ENCODE measurements around the gene TRAF1. TPM values are rescaled to one million over a fixed set of nuclear protein-coding genes. Genes with fewer than 3 reads are reported as not detected.

Gene TRAF1
- total and polyA plus RNA-seq, 10 of the 15 experiments (the other 5 are each of a cell fraction or from before 2014, with no cell fraction given) = 13.8 to 163 (median 128) TPM

DNA sequence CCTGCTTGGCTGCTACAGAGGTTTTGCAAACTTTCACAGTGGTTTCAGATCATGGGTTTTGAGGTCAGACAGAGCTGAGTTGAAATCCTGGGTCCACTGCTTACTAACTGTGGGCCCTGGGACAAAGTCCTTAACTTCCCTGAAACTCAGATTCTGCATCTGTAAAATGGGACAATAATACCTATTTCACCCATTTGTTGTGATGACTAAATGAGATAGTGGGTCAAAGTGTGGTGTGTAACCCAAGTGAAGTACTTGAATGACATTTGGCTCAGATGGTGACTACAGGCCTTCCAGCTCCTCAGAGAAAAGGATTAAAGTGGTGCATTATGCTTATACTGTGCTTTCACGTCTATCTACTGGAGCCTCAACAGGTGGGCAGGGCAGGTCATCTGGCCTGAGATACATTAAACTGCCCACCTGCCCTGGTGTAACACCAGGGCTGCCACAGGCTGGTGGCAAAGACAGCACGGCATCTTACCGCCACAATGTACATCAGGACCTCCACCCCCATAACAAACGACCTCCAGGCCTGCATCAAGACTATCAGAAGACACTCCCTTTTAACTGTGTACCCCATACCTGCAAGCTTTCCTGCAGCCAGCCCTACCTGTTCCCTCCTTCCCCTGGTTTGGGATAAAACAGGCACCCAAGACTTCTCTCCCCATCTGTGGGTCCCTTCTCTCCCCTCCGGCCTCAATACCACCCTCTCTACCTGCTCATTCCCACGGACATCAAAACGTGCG lies 846 bp upstream of the TRAF1 start:
- Histone ChIP-seq H2AFZ (ENCODE audit: control insufficient read depth, low read depth, low read length) (no peak overlapping the region), H3K79me2 (ENCODE audit: control insufficient read depth, insufficient read depth, low read length) (peaks cover 79% of the 10 kb centered on the region), H4K20me1 (ENCODE audit: control insufficient read depth, insufficient read depth) (no peaks in the 10 kb centered on the region), H3K9ac (ENCODE audit: control insufficient read depth, insufficient read depth, low read length) (peak overlapping the region; percentile 99), H3K4me3 (peak overlapping the region; percentile 88), H3K36me3 (ENCODE audit: control insufficient read depth in 2 of 2, insufficient read depth in 2 of 2, low read length in 1 of 2) (peaks cover 0 to 2% of the 10 kb centered on the region in 2 experiments; a peak in 2 of 4 replicates), H3K27ac (ENCODE audit: control insufficient read depth, insufficient read depth) (peak overlapping the region; percentile 99), H3K27me3 (replicated peaks in 1 of 2; ENCODE audit: control insufficient read depth in 2 of 2, insufficient read depth in 2 of 2, low read length in 1 of 2) (no peaks in the 10 kb centered on the region), H3K4me2 (ENCODE audit: control insufficient read depth, insufficient read depth) (peak overlapping the region; percentile 38), H3K4me1 (ENCODE audit: control insufficient read depth, insufficient read depth, low read length) (peaks cover 42% of the 10 kb centered on the region), H3K9me3 (replicated peaks; ENCODE audit: control insufficient read depth, insufficient read depth, low read length) (no peaks in the 10 kb centered on the region)
- ChIA-PET SMC1A (ENCODE audit: uncharacterized antibody, unreplicated experiment) (interaction anchor here (1.2 to 26.1 kb wide), 5 partner anchors 9 to 134 kb away, joined by 3 to 522 read pairs (median 4); partner anchors contain the start of gene FBXW2), CTCF (interaction anchor here (1.1 to 2.3 kb wide), 4 partner anchors 10 to 172 kb away, joined by 3 to 8 read pairs (median 5); no protein-coding TSS in a partner anchor), RAD21 (ENCODE audit: unreplicated experiment) (interaction anchor here (1.0 to 11.9 kb wide), 7 partner anchors 7 to 58 kb away, joined by 3 to 196 read pairs (median 11); partner anchors contain the start of gene PHF19), POLR2A (interaction anchor here (0.9 to 18.1 kb wide), 4 partner anchors 28 to 194 kb away, joined by 3 to 383 read pairs (median 4); no protein-coding TSS in a partner anchor)
- in situ Hi-C loops (cut with MboI) (no loop called here), intact Hi-C loops (cut with micrococcal nuclease; ENCODE audit: unreplicated experiment) (loop anchor here (2.0 to 10.0 kb wide), 3 partner anchors 35 to 343 kb away; partner anchors contain the start of gene CDK5RAP2)
- BruUV-seq (replicated peaks) = no TSS peak
- DNase-seq (ENCODE audit: low read depth, low spot score) (no peak), FAIRE-seq (no peak), ATAC-seq (peak; percentile 0; the same call in 1 of the 3 replicates)
- 18% methylated on average over 8 of the region's 8 CpGs for WGBS (ENCODE audit: insufficient coverage, insufficient replicate concordance, low lambda C conversion rate, missing lambda C conversion rate)
- TF ChIP-seq POLR2AphosphoS5 (IDR thresholded peaks at IDR 0.05; ENCODE audit: low read length) (peak; percentile 31; the same call in 1 of the 2 replicates), SMAD1 (IDR thresholded peaks at IDR 0.05; ENCODE audit: low read depth, partially characterized antibody) (no peak), JUNB (IDR thresholded peaks at IDR 0.05) (0 out of 2 replicates have a peak, but pooled peaks have one; percentile 6), ETV6 (conservative IDR thresholded peaks at IDR 0.05 in 1 of 2, IDR thresholded peaks at IDR 0.05 in 1 of 2; ENCODE audit: borderline replicate concordance in 1 of 2, low read depth in 1 of 2) (no peak), EP300 (IDR thresholded peaks at IDR 0.05; ENCODE audit: borderline replicate concordance in 1 of 2, control insufficient read depth in 1 of 2, low read depth in 2 of 2, low read length in 2 of 2) (peak in 1 of 2 experiments; percentile 7; a peak in 1 of 4 replicates), BCL3 (IDR thresholded peaks at IDR 0.05; ENCODE audit: borderline replicate concordance, insufficient read depth, low read depth, low read length, poor library complexity, severe bottlenecking) (no peak), SMAD5 (IDR thresholded peaks at IDR 0.05; ENCODE audit: low read depth) (0 out of 2 replicates have a peak, but pooled peaks have one; percentile 13), LARP7 (IDR thresholded peaks at IDR 0.05) (0 out of 2 replicates have a peak, but pooled peaks have one; percentile 15), SMARCA5 (IDR thresholded peaks at IDR 0.05) (peak; percentile 74), RFX5 (IDR thresholded peaks at IDR 0.05; ENCODE audit: low read depth, low read length) (no peak), SREBF1 (IDR thresholded peaks at IDR 0.05; ENCODE audit: low read length) (no peak), RAD51 (IDR thresholded peaks at IDR 0.05) (no peak), GATAD2B (conservative IDR thresholded peaks at IDR 0.05; ENCODE audit: low read depth) (no peak)
- TF ChIP-seq, protein P1, sequence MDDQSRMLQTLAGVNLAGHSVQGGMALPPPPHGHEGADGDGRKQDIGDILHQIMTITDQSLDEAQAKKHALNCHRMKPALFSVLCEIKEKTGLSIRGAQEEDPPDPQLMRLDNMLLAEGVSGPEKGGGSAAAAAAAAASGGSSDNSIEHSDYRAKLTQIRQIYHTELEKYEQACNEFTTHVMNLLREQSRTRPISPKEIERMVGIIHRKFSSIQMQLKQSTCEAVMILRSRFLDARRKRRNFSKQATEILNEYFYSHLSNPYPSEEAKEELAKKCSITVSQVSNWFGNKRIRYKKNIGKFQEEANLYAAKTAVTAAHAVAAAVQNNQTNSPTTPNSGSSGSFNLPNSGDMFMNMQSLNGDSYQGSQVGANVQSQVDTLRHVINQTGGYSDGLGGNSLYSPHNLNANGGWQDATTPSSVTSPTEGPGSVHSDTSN (IDR thresholded peaks at IDR 0.05; ENCODE audit: insufficient replicate concordance, low read depth, low read length) = no peak
- TF ChIP-seq, protein P2, sequence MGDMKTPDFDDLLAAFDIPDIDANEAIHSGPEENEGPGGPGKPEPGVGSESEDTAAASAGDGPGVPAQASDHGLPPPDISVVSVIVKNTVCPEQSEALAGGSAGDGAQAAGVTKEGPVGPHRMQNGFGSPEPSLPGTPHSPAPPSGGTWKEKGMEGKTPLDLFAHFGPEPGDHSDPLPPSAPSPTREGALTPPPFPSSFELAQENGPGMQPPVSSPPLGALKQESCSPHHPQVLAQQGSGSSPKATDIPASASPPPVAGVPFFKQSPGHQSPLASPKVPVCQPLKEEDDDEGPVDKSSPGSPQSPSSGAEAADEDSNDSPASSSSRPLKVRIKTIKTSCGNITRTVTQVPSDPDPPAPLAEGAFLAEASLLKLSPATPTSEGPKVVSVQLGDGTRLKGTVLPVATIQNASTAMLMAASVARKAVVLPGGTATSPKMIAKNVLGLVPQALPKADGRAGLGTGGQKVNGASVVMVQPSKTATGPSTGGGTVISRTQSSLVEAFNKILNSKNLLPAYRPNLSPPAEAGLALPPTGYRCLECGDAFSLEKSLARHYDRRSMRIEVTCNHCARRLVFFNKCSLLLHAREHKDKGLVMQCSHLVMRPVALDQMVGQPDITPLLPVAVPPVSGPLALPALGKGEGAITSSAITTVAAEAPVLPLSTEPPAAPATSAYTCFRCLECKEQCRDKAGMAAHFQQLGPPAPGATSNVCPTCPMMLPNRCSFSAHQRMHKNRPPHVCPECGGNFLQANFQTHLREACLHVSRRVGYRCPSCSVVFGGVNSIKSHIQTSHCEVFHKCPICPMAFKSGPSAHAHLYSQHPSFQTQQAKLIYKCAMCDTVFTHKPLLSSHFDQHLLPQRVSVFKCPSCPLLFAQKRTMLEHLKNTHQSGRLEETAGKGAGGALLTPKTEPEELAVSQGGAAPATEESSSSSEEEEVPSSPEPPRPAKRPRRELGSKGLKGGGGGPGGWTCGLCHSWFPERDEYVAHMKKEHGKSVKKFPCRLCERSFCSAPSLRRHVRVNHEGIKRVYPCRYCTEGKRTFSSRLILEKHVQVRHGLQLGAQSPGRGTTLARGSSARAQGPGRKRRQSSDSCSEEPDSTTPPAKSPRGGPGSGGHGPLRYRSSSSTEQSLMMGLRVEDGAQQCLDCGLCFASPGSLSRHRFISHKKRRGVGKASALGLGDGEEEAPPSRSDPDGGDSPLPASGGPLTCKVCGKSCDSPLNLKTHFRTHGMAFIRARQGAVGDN (IDR thresholded peaks at IDR 0.05) = peak; percentile 51; the same call in 1 of the 2 replicates
